GM19463 (cell line): ENCODE measurements around the gene NRG2.

Experiments
- ATAC-seq: cut with Tn5 transposase; IDR thresholded peaks from one replicate; pipeline ENCODE4 v1.9.1; 2021; ENCODE audit warnings: mild to moderate bottlenecking, moderate library complexity; ENCODE audit not compliant: unreplicated experiment

NRG2 gene

GRCh38 chr5:139863855-139864558 lies 179.1 kb downstream of the NRG2 start:
- no peak for ATAC-seq

GRCh38 chr5:139863361-139863760 lies 179.7 kb downstream of the NRG2 start:
- no peak for ATAC-seq

- no peak for ATAC-seq
These were observed 180.3 kb downstream of the NRG2 start for GRCh38 chr5:139862803-139863202.

- ATAC-seq: no peak
These were observed 180.8 kb downstream of the NRG2 start for GRCh38 chr5:139862313-139862712.

- no peak for ATAC-seq
These were observed 181.3 kb downstream of the NRG2 start for GRCh38 chr5:139861889-139862207.

GRCh38 chr5:139861021-139861888 lies 181.8 kb downstream of the NRG2 start:
- ATAC-seq: no peak

- no peak for ATAC-seq
These were observed 184.1 kb downstream of the NRG2 start for GRCh38 chr5:139859013-139859412.

- no peak for ATAC-seq
These were observed 186.4 kb downstream of the NRG2 start for GRCh38 chr5:139856714-139857113.

- ATAC-seq: no peak
These were observed 187.1 kb downstream of the NRG2 start for GRCh38 chr5:139855946-139856540.

GRCh38 chr5:139855451-139855850 lies 187.6 kb downstream of the NRG2 start:
- ATAC-seq: no peak

GRCh38 chr5:139854953-139855352 lies 188.1 kb downstream of the NRG2 start:
- ATAC-seq: no peak

- no peak for ATAC-seq
These were observed 189.0 kb downstream of the NRG2 start for GRCh38 chr5:139854029-139854605.

- no peak for ATAC-seq
These were observed 190.4 kb downstream of the NRG2 start for GRCh38 chr5:139852696-139853095.

- no peak for ATAC-seq
These were observed 191.5 kb downstream of the NRG2 start for GRCh38 chr5:139851558-139851957.

- no peak for ATAC-seq
These were observed 192.6 kb downstream of the NRG2 start for GRCh38 chr5:139850423-139851016.

- ATAC-seq: no peak
These were observed 193.2 kb downstream of the NRG2 start for GRCh38 chr5:139849942-139850341.

- ATAC-seq: no peak
These were observed 193.6 kb downstream of the NRG2 start for GRCh38 chr5:139849501-139849900.

GRCh38 chr5:139848508-139849100 lies 194.5 kb downstream of the NRG2 start:
- ATAC-seq: peak; percentile 4

- ATAC-seq: peak; percentile 70
These were observed 195.2 kb downstream of the NRG2 start for GRCh38 chr5:139847790-139848507.

- ATAC-seq: no peak
These were observed 196.0 kb downstream of the NRG2 start for GRCh38 chr5:139847091-139847490.
